NCI-H460 (cell line): ENCODE measurements around the gene CBY2. TPM values are rescaled to one million over a fixed set of nuclear protein-coding genes. Genes with fewer than 3 reads are reported as not detected.
"Not testable (repeated sequence)": the region's sequence is repeated elsewhere in the genome, so short reads cannot be mapped to it uniquely, and the experiment has no call there.

Source experiments
- DNase-seq: peaks from one replicate; pipeline ENCODE4 v3.0.0-alpha.2; 2016; ENCODE audit warnings: low read depth; ENCODE audit errors: extremely low read depth
- small RNA-seq, 2 experiments: library from RNA; depleted of rRNA; stranded (forward); fragments of <200 nt; gene quantifications; one replicate each; pipeline ENCODE3, GENCODE V24; 2014
- total RNA-seq: library from RNA; depleted of rRNA; stranded (reverse); fragments of >200 nt; shearing (Covaris generic); gene quantifications from 2 replicates; pipeline ENCODE4 v1.2.3, GENCODE V29; 2014; rRNA removed

The CBY2 gene
- total RNA-seq, 1 experiment from 2014 or later: 1.1 TPM

GRCh38 chr13:45737571-45738017, 35.5 kb downstream of the CBY2 start:
- no peak for DNase-seq

- DNase-seq: no peak
These were observed 40.9 kb downstream of the CBY2 start for GRCh38 chr13:45742985-45743384.

GRCh38 chr13:45744979-45745378, 42.9 kb downstream of the CBY2 start:
- no peak for DNase-seq

- no peak for DNase-seq
These were observed 45.0 kb downstream of the CBY2 start for GRCh38 chr13:45747071-45747470.

GRCh38 chr13:45748941-45749759, 47.0 kb downstream of the CBY2 start:
- DNase-seq: no peak

GRCh38 chr13:45750566-45750965, 48.4 kb downstream of the CBY2 start:
- DNase-seq: no peak

GRCh38 chr13:45751885-45752284, 49.8 kb downstream of the CBY2 start:
- DNase-seq: no peak

GRCh38 chr13:45752510-45752909, 50.4 kb downstream of the CBY2 start:
- DNase-seq: no peak

GRCh38 chr13:45756498-45756897, 54.4 kb downstream of the CBY2 start:
- DNase-seq: not testable (repeated sequence)

- not testable (repeated sequence) for DNase-seq
These were observed 55.5 kb downstream of the CBY2 start for GRCh38 chr13:45757589-45757988.

- DNase-seq: no peak
These were observed 61.3 kb downstream of the CBY2 start for GRCh38 chr13:45763419-45763818.

Small RNA genes within 50 kb of the gene (small RNA-seq; reads per million reads assigned to genes)
- gene RF00017: 0 reads per million in 2 experiments

Other genes with a start within 250 kb of the CBY2 start
- gene COG3, start 237.4 kb upstream of the CBY2 start, total RNA-seq: 17.3 and 19.8 TPM in 2 replicates
- not detected in 2 replicates for gene ERICH6B, start 86.6 kb upstream of the CBY2 start, total RNA-seq
- not detected in 2 replicates for gene SIAH3, start 149.4 kb downstream of the CBY2 start, total RNA-seq